T-helper 17 cell (primary cell): ENCODE measurements around the gene ZNF444. TPM values are rescaled to one million over a fixed set of nuclear protein-coding genes. Genes with fewer than 3 reads are reported as not detected.
"Not testable (repeated sequence)": the region's sequence is repeated elsewhere in the genome, so short reads cannot be mapped to it uniquely, and the experiment has no call there.

Experiments used
- ATAC-seq: fragments of 150-1000 bp; cut with Tn5 transposase; 2 replicates; pipeline ENCODE4 v1.10.0; 2021; ENCODE audit warnings: mild to moderate bottlenecking, moderate library complexity
- DNase-seq, 3 donors: peaks; one replicate each; pipeline versions ENCODE4 v3.0.0 to v3.0.0-alpha.2; 2020 to 2021
- H3K9me3 ChIP-seq: one replicate; pipeline ENCODE4 v1.7.0; 2013; ENCODE audit warnings: low read length, mild to moderate bottlenecking; ENCODE audit not compliant: control insufficient read depth, poor library complexity, severe bottlenecking
- H3K27ac Mint-ChIP-seq: one replicate; pipeline ENCODE4 v1.8.0; 2022; ENCODE audit warnings: mild to moderate bottlenecking, moderate library complexity, mixed read lengths
- H3K27me3 Mint-ChIP-seq: one replicate; pipeline ENCODE4 v1.8.0; 2022; ENCODE audit warnings: mixed read lengths
- H3K36me3 Mint-ChIP-seq: one replicate; pipeline ENCODE4 v1.8.0; 2022; ENCODE audit warnings: low read depth, mixed read lengths
- H3K4me1 Mint-ChIP-seq: one replicate; pipeline ENCODE4 v1.8.0; 2022; ENCODE audit warnings: mild to moderate bottlenecking, mixed read lengths
- H3K4me3 Mint-ChIP-seq: one replicate; pipeline ENCODE4 v1.8.0; 2022; ENCODE audit warnings: mild to moderate bottlenecking, moderate library complexity, mixed read lengths
- total RNA-seq, 4 donors: library from RNA in 2 of 4; stranded (reverse) in 2 of 4; gene quantifications; one replicate each; pipeline ENCODE4 v1.2.3 and lab custom pipeline; 2022 to 2026

ZNF444 gene
- total RNA-seq, 2 donors from 2014 or later, result 12.3 to 16.7 TPM

GRCh38 chr19:56148955-56149655, 8.0 kb downstream of the ZNF444 start:
- H3K4me1 Mint-ChIP-seq, result peaks cover 10% of the 10 kb centered on the region
- H3K36me3 Mint-ChIP-seq, result not testable (repeated sequence)

GRCh38 chr19:56149656-56150038, 8.6 kb downstream of the ZNF444 start:
- H3K9me3 ChIP-seq, result no peaks in the 10 kb centered on the region
- no peak for ATAC-seq
- Mint-ChIP-seq H3K4me3 (no peak overlapping the region), H3K36me3 (peaks cover 6% of the 10 kb centered on the region), H3K4me1 (peaks cover 10% of the 10 kb centered on the region), H3K27ac (no peak overlapping the region), H3K27me3 (no peaks in the 10 kb centered on the region)
- DNase-seq, result no peak

More at GRCh38 chr19:56148955-56149655, 8.0 kb downstream of the ZNF444 start:
- H3K27me3 Mint-ChIP-seq, H3K27ac Mint-ChIP-seq, H3K4me3 Mint-ChIP-seq, DNase-seq, H3K9me3 ChIP-seq, ATAC-seq: not testable (repeated sequence)

GRCh38 chr19:56150358-56150757, 9.3 kb downstream of the ZNF444 start:
- DNase-seq (no peak), ATAC-seq (no peak)
- H3K36me3 Mint-ChIP-seq, result peaks cover 6% of the 10 kb centered on the region
- no peaks in the 10 kb centered on the region for H3K27me3 Mint-ChIP-seq
- H3K4me1 Mint-ChIP-seq, result peaks cover 11% of the 10 kb centered on the region
- no peak overlapping the region for H3K4me3 Mint-ChIP-seq
- H3K27ac Mint-ChIP-seq, result no peak overlapping the region
- no peaks in the 10 kb centered on the region for H3K9me3 ChIP-seq

- H3K4me1 Mint-ChIP-seq, result peaks cover 11% of the 10 kb centered on the region
- H3K36me3 Mint-ChIP-seq, result peaks cover 4% of the 10 kb centered on the region
- H3K27me3 Mint-ChIP-seq, result no peaks in the 10 kb centered on the region
- no peak overlapping the region for H3K27ac Mint-ChIP-seq
- no peak for DNase-seq
- ATAC-seq, result no peak
- H3K9me3 ChIP-seq, result no peaks in the 10 kb centered on the region
- H3K4me3 Mint-ChIP-seq, result no peak overlapping the region
These were observed 11.6 kb downstream of the ZNF444 start for GRCh38 chr19:56152644-56153043.

- H3K27ac Mint-ChIP-seq, result peak overlapping the region; percentile 81
- H3K4me3 Mint-ChIP-seq, result no peak overlapping the region
- DNase-seq (no peak), ATAC-seq (no peak)
- H3K4me1 Mint-ChIP-seq, result peaks cover 11% of the 10 kb centered on the region
- H3K36me3 Mint-ChIP-seq, result peaks cover 4% of the 10 kb centered on the region
- H3K9me3 ChIP-seq, result no peaks in the 10 kb centered on the region
- H3K27me3 Mint-ChIP-seq, result no peaks in the 10 kb centered on the region
These were observed 12.4 kb downstream of the ZNF444 start for GRCh38 chr19:56153507-56153906.

- DNase-seq, result no peak
- no peaks in the 10 kb centered on the region for H3K27me3 Mint-ChIP-seq
These were observed 14.1 kb downstream of the ZNF444 start for GRCh38 chr19:56155124-56155687.

GRCh38 chr19:56156768-56157167, 15.7 kb downstream of the ZNF444 start:
- no peaks in the 10 kb centered on the region for H3K27me3 Mint-ChIP-seq
- H3K4me1 Mint-ChIP-seq, result peaks cover 11% of the 10 kb centered on the region
- H3K27ac Mint-ChIP-seq, result no peak overlapping the region
- ATAC-seq (no peak), DNase-seq (no peak)
- peaks cover 10% of the 10 kb centered on the region for H3K36me3 Mint-ChIP-seq
- H3K9me3 ChIP-seq, result no peaks in the 10 kb centered on the region
- no peak overlapping the region for H3K4me3 Mint-ChIP-seq

More at GRCh38 chr19:56155124-56155687, 14.1 kb downstream of the ZNF444 start:
- Mint-ChIP-seq H3K4me1 (peaks cover 11% of the 10 kb centered on the region), H3K36me3 (peaks cover 10% of the 10 kb centered on the region), H3K4me3 (no peak overlapping the region), H3K27ac (no peak overlapping the region)
- H3K9me3 ChIP-seq, result no peaks in the 10 kb centered on the region
- no peak for ATAC-seq

- no peak overlapping the region for H3K4me3 Mint-ChIP-seq
- DNase-seq (no peak), ATAC-seq (no peak)
- H3K9me3 ChIP-seq, result no peaks in the 10 kb centered on the region
- H3K4me1 Mint-ChIP-seq, result peaks cover 12% of the 10 kb centered on the region
- H3K27ac Mint-ChIP-seq, result no peak overlapping the region
- no peaks in the 10 kb centered on the region for H3K27me3 Mint-ChIP-seq
- H3K36me3 Mint-ChIP-seq, result peaks cover 10% of the 10 kb centered on the region
These were observed 17.2 kb downstream of the ZNF444 start for GRCh38 chr19:56158170-56158757.

- Mint-ChIP-seq H3K27me3 (no peaks in the 10 kb centered on the region), H3K36me3 (peaks cover 7% of the 10 kb centered on the region), H3K27ac (no peak overlapping the region), H3K4me1 (peaks cover 7% of the 10 kb centered on the region), H3K4me3 (no peak overlapping the region)
- no peaks in the 10 kb centered on the region for H3K9me3 ChIP-seq
- ATAC-seq, result no peak
- DNase-seq, result no peak
These were observed 18.0 kb downstream of the ZNF444 start for GRCh38 chr19:56159009-56159559.

GRCh38 chr19:56159622-56160271, 18.7 kb downstream of the ZNF444 start:
- no peaks in the 10 kb centered on the region for H3K9me3 ChIP-seq
- Mint-ChIP-seq H3K27ac (no peak overlapping the region), H3K4me3 (no peak overlapping the region), H3K4me1 (peaks cover 7% of the 10 kb centered on the region), H3K27me3 (no peaks in the 10 kb centered on the region), H3K36me3 (peaks cover 7% of the 10 kb centered on the region)
- no peak for ATAC-seq
- no peak for DNase-seq

GRCh38 chr19:56161534-56161933, 20.4 kb downstream of the ZNF444 start:
- no peaks in the 10 kb centered on the region for H3K9me3 ChIP-seq
- H3K4me1 Mint-ChIP-seq, result peaks cover 7% of the 10 kb centered on the region
- ATAC-seq (no peak), DNase-seq (no peak)
- peaks cover 4% of the 10 kb centered on the region for H3K27me3 Mint-ChIP-seq
- H3K36me3 Mint-ChIP-seq, result peaks cover 7% of the 10 kb centered on the region
- no peak overlapping the region for H3K4me3 Mint-ChIP-seq
- no peak overlapping the region for H3K27ac Mint-ChIP-seq

- DNase-seq, result no peak
- Mint-ChIP-seq H3K27ac (no peak overlapping the region), H3K4me3 (no peak overlapping the region), H3K4me1 (peaks cover 7% of the 10 kb centered on the region), H3K36me3 (peaks cover 7% of the 10 kb centered on the region), H3K27me3 (peaks cover 4% of the 10 kb centered on the region)
- ATAC-seq, result no peak
- no peaks in the 10 kb centered on the region for H3K9me3 ChIP-seq
These were observed 21.2 kb downstream of the ZNF444 start for GRCh38 chr19:56162258-56162657.

- no peaks in the 10 kb centered on the region for H3K9me3 ChIP-seq
- peaks cover 7% of the 10 kb centered on the region for H3K4me1 Mint-ChIP-seq
- no peak overlapping the region for H3K4me3 Mint-ChIP-seq
- DNase-seq, result no peak
- no peak for ATAC-seq
- H3K36me3 Mint-ChIP-seq, result peaks cover 7% of the 10 kb centered on the region
- H3K27me3 Mint-ChIP-seq, result peaks cover 4% of the 10 kb centered on the region
- no peak overlapping the region for H3K27ac Mint-ChIP-seq
These were observed 22.0 kb downstream of the ZNF444 start for GRCh38 chr19:56163097-56163496.
